Osteocyte (in vitro differentiated cells): ENCODE results near the gene LCNL1. TPM values are rescaled to one million over a fixed set of nuclear protein-coding genes. Genes with fewer than 3 reads are reported as not detected.
"Not testable (repeated sequence)": the region's sequence is repeated elsewhere in the genome, so short reads cannot be mapped to it uniquely, and the experiment has no call there.

Experiments used
- DNase-seq: peaks from one replicate; pipeline ENCODE4 v3.0.0; 2021; ENCODE audit warnings: mixed read lengths; ENCODE audit not compliant: unreplicated experiment; ENCODE audit errors: extremely low spot score
- H3K27ac Mint-ChIP-seq: one replicate; pipeline ENCODE4 v1.8.0; 2021; ENCODE audit warnings: mild to moderate bottlenecking, mixed read lengths; ENCODE audit not compliant: unreplicated experiment
- H3K27me3 Mint-ChIP-seq: one replicate; pipeline ENCODE4 v1.8.0; 2021; ENCODE audit warnings: mixed read lengths; ENCODE audit not compliant: unreplicated experiment
- H3K36me3 Mint-ChIP-seq: one replicate; pipeline ENCODE4 v1.8.0; 2021; ENCODE audit warnings: mixed read lengths; ENCODE audit not compliant: unreplicated experiment
- H3K4me1 Mint-ChIP-seq: one replicate; pipeline ENCODE4 v1.8.0; 2021; ENCODE audit warnings: mixed read lengths; ENCODE audit not compliant: unreplicated experiment
- H3K4me3 Mint-ChIP-seq: one replicate; pipeline ENCODE4 v1.8.0; 2021; ENCODE audit warnings: mild to moderate bottlenecking, moderate library complexity, mixed read lengths; ENCODE audit not compliant: unreplicated experiment
- H3K9me3 Mint-ChIP-seq: one replicate; pipeline ENCODE4 v1.8.0; 2021; ENCODE audit warnings: mixed read lengths; ENCODE audit not compliant: unreplicated experiment
- CTCF ChIP-seq: fragments of 200-600 bp; sonication (generic); IDR thresholded peaks from 2 replicates; pipeline ENCODE4 v1.5.0; 2021; ENCODE audit warnings: antibody characterized with exemption, mild to moderate bottlenecking, moderate library complexity
- total RNA-seq: library from RNA; stranded (reverse); gene quantifications from 2 replicates; pipeline ENCODE4 v1.2.1, GENCODE V29; 2021

The LCNL1 gene
- total RNA-seq, 1 donor from 2014 or later, result 3.4 TPM

- Mint-ChIP-seq H3K9me3 (no peaks in the 10 kb centered on the region), H3K27me3 (no peaks in the 10 kb centered on the region), H3K4me3 (no peak overlapping the region), H3K36me3 (no peaks in the 10 kb centered on the region), H3K27ac (peak overlapping the region; percentile 59), H3K4me1 (peaks cover 45% of the 10 kb centered on the region)
- peak; percentile 20 for TF ChIP-seq CTCF
- no peak for DNase-seq
These were observed 15.0 kb downstream of the LCNL1 start for GRCh38 chr9:136997830-136998234.

GRCh38 chr9:137000177-137000930 lies 17.6 kb downstream of the LCNL1 start:
- no peak overlapping the region for H3K4me3 Mint-ChIP-seq
- H3K27ac Mint-ChIP-seq, result peak overlapping the region; percentile 74
- no peak for DNase-seq
- no peak for TF ChIP-seq CTCF
- H3K9me3 Mint-ChIP-seq, result no peaks in the 10 kb centered on the region
- peaks cover 39% of the 10 kb centered on the region for H3K4me1 Mint-ChIP-seq
- no peaks in the 10 kb centered on the region for H3K27me3 Mint-ChIP-seq
- no peaks in the 10 kb centered on the region for H3K36me3 Mint-ChIP-seq

- H3K4me3 Mint-ChIP-seq, result no peak overlapping the region
These were observed 19.3 kb downstream of the LCNL1 start for GRCh38 chr9:137001857-137002645.

GRCh38 chr9:137002646-137003041 lies 19.9 kb downstream of the LCNL1 start:
- H3K9me3 Mint-ChIP-seq, result no peaks in the 10 kb centered on the region
- DNase-seq, result no peak
- no peak overlapping the region for H3K27ac Mint-ChIP-seq
- no peak for TF ChIP-seq CTCF
- peaks cover 31% of the 10 kb centered on the region for H3K4me1 Mint-ChIP-seq
- no peaks in the 10 kb centered on the region for H3K36me3 Mint-ChIP-seq
- no peak overlapping the region for H3K4me3 Mint-ChIP-seq
- no peaks in the 10 kb centered on the region for H3K27me3 Mint-ChIP-seq

More at GRCh38 chr9:137001857-137002645, 19.3 kb downstream of the LCNL1 start:
- no peaks in the 10 kb centered on the region for H3K36me3 Mint-ChIP-seq
- H3K4me1 Mint-ChIP-seq, result peaks cover 35% of the 10 kb centered on the region
- DNase-seq, result no peak
- H3K27ac Mint-ChIP-seq, result no peak overlapping the region
- H3K9me3 Mint-ChIP-seq, result no peaks in the 10 kb centered on the region
- no peak for TF ChIP-seq CTCF
- no peaks in the 10 kb centered on the region for H3K27me3 Mint-ChIP-seq

GRCh38 chr9:137004285-137004684 lies 21.5 kb downstream of the LCNL1 start:
- H3K9me3 Mint-ChIP-seq, H3K4me3 Mint-ChIP-seq, H3K27me3 Mint-ChIP-seq, H3K36me3 Mint-ChIP-seq, H3K27ac Mint-ChIP-seq, DNase-seq: not testable (repeated sequence)
- H3K4me1 Mint-ChIP-seq, result peaks cover 15% of the 10 kb centered on the region
- peak; percentile 57 for TF ChIP-seq CTCF
